M059J (cell line): ENCODE results near the gene MRPS6. TPM values are rescaled to one million over a fixed set of nuclear protein-coding genes. Genes with fewer than 3 reads are reported as not detected.

Experiments used
- DNase-seq: peaks from one replicate; pipeline ENCODE4 v3.0.0-alpha.2; 2012; ENCODE audit warnings: low read depth
- total RNA-seq: library from RNA; depleted of rRNA; stranded (reverse); fragments of >200 nt; shearing (Covaris generic); gene quantifications from 2 replicates; pipeline ENCODE4 v1.2.3, GENCODE V29; 2014

MRPS6 gene
- total RNA-seq, 1 experiment from 2014 or later, result 72.1 TPM

- no peak for DNase-seq
Observed at GRCh38 chr21:34071683-34072082, 1.7 kb upstream of the MRPS6 start.

- peak; percentile 49 for DNase-seq
Observed at GRCh38 chr21:34072145-34073031, 990 bp upstream of the MRPS6 start.

- DNase-seq, result peak; percentile 31
Observed at GRCh38 chr21:34073749-34074282, 438 bp downstream of the MRPS6 start.

- peak; percentile 19 for DNase-seq
Observed at GRCh38 chr21:34074283-34075090, 1.1 kb downstream of the MRPS6 start.

GRCh38 chr21:34075091-34075425 lies 1.7 kb downstream of the MRPS6 start:
- DNase-seq, result no peak

GRCh38 chr21:34075760-34076660 lies 2.6 kb downstream of the MRPS6 start:
- no peak for DNase-seq

GRCh38 chr21:34076835-34077234 lies 3.5 kb downstream of the MRPS6 start:
- no peak for DNase-seq

- peak; percentile 37 for DNase-seq
Observed at GRCh38 chr21:34077888-34078287, 4.5 kb downstream of the MRPS6 start.

GRCh38 chr21:34078915-34079314 lies 5.5 kb downstream of the MRPS6 start:
- DNase-seq, result peak; percentile 62

GRCh38 chr21:34080710-34081109 lies 7.3 kb downstream of the MRPS6 start:
- peak; percentile 46 for DNase-seq

- DNase-seq, result no peak
Observed at GRCh38 chr21:34082769-34083168, 9.4 kb downstream of the MRPS6 start.

GRCh38 chr21:34083357-34083756 lies 10.0 kb downstream of the MRPS6 start:
- DNase-seq, result no peak

GRCh38 chr21:34085129-34085528 lies 11.8 kb downstream of the MRPS6 start:
- DNase-seq, result no peak

- DNase-seq, result no peak
Observed at GRCh38 chr21:34086887-34087306, 13.5 kb downstream of the MRPS6 start.

GRCh38 chr21:34088752-34089151 lies 15.4 kb downstream of the MRPS6 start:
- no peak for DNase-seq

GRCh38 chr21:34091032-34091431 lies 17.7 kb downstream of the MRPS6 start:
- DNase-seq, result no peak

- DNase-seq, result no peak
Observed at GRCh38 chr21:34091607-34092006, 18.2 kb downstream of the MRPS6 start.

GRCh38 chr21:34092262-34092921 lies 19.0 kb downstream of the MRPS6 start:
- no peak for DNase-seq

GRCh38 chr21:34093083-34093482 lies 19.7 kb downstream of the MRPS6 start:
- no peak for DNase-seq

- DNase-seq, result no peak
Observed at GRCh38 chr21:34094949-34095348, 21.6 kb downstream of the MRPS6 start.

- DNase-seq, result no peak
Observed at GRCh38 chr21:34097442-34097841, 24.1 kb downstream of the MRPS6 start.
